ENCODE measurements around the gene RAP1GAP2. TPM values are rescaled to one million over a fixed set of nuclear protein-coding genes. Genes with fewer than 3 reads are reported as not detected.

RAP1GAP2 gene
- total RNA-seq, 1 donor from 2014 or later, result 46.8 TPM

DNA sequence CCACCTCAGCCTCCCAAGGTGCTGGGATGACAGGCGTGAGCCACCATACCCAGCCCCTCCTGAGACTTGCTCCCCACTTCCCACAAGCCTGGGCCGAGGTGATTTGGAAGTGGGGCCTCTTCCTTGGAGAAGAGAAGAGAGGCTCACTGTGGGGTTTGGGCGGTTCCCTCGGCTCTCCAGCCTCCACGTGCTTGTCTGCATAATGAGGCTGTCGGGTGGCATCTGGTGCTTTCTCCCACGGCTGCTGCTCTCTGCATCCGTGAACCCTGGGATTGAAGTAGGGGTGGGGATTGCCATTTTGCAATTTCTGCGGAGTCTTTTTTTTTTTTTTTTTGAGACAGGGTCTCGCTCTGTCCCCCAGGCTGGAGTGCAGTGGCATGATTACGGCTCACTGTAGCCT is 101.4 kb downstream of the RAP1GAP2 start:
- DNase-seq (no peak), ATAC-seq (ENCODE audit: poor library complexity) (no peak)
- intact Hi-C loops (cut with DNase I), result no loop called here

GRCh38 chr17:2898255-2898926 is 102.2 kb downstream of the RAP1GAP2 start:
- intact Hi-C loops (cut with DNase I), result no loop called here
- no peak for ATAC-seq (ENCODE audit: poor library complexity)
- no peak for DNase-seq

DNA sequence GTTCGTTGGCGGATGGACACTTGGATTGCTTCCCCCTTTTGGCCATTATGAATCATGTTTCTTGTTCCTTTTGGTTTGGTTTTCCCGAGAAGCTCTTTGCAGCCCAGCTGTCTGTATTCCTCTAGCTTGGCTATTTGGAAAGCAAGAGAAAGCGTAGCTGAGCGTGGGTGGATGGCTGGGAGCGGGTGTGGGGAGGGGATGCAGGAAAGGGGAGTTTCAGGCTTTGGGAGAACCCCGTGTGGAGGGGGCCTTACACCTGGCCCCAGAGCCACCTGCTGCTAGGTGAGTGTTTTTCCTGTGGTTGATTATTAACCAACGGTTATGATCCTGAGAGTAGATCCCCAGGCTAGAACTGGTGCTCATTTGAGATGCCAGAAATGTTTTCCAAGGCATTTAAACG is 103.7 kb downstream of the RAP1GAP2 start:
- no peak for ATAC-seq (ENCODE audit: poor library complexity)
- intact Hi-C loops (cut with DNase I), result loop anchor here (10.0 kb wide), 1 partner anchor 45 kb away; no protein-coding TSS in a partner anchor

GRCh38 chr17:2900842-2901241 is 104.6 kb downstream of the RAP1GAP2 start:
- intact Hi-C loops (cut with DNase I), result loop anchor here (10.0 kb wide), 1 partner anchor 46 kb away; no protein-coding TSS in a partner anchor

More for the DNA sequence above, 103.7 kb downstream of the RAP1GAP2 start:
- no peak for DNase-seq

DNA sequence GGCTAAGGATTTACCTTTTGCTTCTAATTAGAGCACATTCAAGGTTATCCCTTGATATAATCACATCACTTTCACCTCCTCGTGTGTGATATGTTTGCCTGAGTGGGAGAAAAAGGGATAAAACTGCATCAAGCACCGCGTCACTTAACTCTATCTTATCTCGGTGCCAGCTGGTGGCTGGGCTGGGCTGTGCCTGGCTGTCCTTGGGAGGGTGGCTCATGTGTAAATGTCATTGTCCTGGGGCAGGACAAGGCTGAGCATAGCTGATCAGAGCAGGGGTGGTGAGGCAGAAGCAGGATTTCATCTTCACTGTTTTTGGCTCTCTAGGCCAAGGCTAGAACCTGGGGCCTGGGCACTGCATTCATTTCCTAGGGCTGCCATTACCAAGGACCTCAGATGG is 105.3 kb downstream of the RAP1GAP2 start:
- intact Hi-C loops (cut with DNase I), result loop anchor here (10.0 kb wide), 1 partner anchor 47 kb away; no protein-coding TSS in a partner anchor
- peak; percentile 56 for DNase-seq
- peak; percentile 40 for ATAC-seq (ENCODE audit: poor library complexity)

More at GRCh38 chr17:2900842-2901241, 104.6 kb downstream of the RAP1GAP2 start:
- DNase-seq, result no peak
- no peak for ATAC-seq (ENCODE audit: poor library complexity)

DNA sequence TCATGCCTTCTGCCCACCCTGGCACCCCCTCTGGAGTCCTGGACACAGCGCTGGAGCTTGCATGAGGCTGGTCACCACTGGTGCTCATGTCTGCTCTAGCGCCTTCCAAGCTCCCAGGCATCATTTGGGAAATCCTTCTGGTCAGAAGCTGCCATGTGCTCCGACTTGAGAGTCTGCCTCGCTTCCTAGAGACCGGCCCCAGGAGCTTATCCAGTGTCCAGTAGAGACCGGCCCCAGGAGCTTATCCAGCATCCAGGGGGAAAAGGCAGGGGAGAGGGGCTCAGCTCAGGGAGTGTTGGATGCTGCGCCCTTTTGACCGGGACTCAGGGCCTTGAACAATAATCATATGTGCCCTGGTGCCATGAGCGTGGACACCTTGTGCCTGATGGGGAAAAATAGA is 106.3 kb downstream of the RAP1GAP2 start:
- ATAC-seq (ENCODE audit: poor library complexity) (no peak), DNase-seq (no peak)
- intact Hi-C loops (cut with DNase I), result loop anchor here (10.0 kb wide), 1 partner anchor 48 kb away; no protein-coding TSS in a partner anchor

DNA sequence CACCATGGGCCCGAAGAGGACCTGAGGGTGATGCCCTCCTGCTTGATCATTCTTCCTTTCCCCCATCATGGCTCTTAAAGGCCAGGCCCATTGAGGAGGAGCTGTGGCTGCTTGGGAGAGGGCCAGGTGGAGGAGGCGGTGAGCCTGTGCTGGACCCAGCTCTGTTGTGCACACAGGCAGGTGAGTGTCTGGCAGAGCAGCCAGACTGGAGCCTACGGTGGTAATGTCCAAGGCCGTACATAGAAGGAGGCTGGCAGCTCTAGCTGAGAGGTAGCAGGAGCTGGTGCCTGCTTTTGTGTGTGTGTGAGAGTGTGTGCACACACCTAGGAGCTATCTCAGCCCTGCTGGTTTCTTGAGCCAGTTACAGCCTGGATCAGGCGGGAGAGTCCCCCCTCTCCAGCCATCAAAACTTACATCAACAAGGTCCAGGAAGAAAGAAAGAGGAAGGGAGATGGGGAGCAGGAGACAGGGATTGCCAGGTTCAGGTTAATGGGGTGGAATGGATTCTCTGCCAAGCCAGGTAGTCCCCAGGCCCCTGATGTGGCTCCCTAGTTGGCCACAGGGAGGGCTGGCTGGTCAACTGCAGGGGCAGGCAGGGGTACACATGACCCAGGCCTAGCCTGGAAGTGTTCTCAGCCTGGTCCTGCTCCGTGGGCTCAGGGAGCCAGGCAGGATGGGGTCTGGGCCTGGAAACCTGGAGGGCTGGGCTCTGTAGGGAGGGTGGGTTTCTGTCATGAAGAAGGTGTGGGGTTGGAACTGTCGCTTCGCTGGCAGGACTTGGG is 107.1 kb downstream of the RAP1GAP2 start:
- DNase-seq (no peak), ATAC-seq (ENCODE audit: poor library complexity) (no peak)
- intact Hi-C loops (cut with DNase I), result loop anchor here (10.0 kb wide), 1 partner anchor 49 kb away; no protein-coding TSS in a partner anchor

GRCh38 chr17:2904135-2904534 is 107.9 kb downstream of the RAP1GAP2 start:
- DNase-seq, result peak; percentile 82
- peak; percentile 80 for ATAC-seq (ENCODE audit: poor library complexity)
- intact Hi-C loops (cut with DNase I), result loop anchor here (10.0 kb wide), 1 partner anchor 49 kb away; no protein-coding TSS in a partner anchor

DNA sequence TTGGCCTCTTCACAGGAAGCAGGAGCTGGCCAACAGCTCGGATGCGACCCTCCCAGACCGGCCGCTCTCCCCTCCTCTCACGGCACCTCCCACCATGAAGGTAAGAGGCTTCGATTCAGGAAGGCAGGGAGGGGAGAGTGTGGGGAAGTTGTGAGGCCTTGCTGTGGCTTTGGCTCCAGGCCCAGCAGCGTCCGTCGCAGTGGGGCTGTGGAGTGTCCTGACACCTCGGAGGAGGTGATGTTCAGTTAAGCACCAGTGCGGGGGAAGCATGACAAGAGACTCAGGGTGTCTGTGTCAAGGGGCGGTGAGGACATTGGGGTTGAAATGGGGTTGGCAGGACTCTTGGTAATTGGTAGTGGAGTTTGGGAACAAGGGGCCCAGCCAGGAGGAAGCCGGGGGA is 109.0 kb downstream of the RAP1GAP2 start:
- ATAC-seq (ENCODE audit: poor library complexity) (peak; percentile 75), DNase-seq (peak; percentile 83)
- intact Hi-C loops (cut with DNase I), result loop anchor here (10.0 kb wide), 1 partner anchor 50 kb away; no protein-coding TSS in a partner anchor

- DNase-seq, result no peak
- intact Hi-C loops (cut with DNase I), result loop anchor here (10.0 kb wide), 1 partner anchor 51 kb away; no protein-coding TSS in a partner anchor
- ATAC-seq (ENCODE audit: poor library complexity), result peak; percentile 18
Observed at GRCh38 chr17:2905696-2906501, 109.7 kb downstream of the RAP1GAP2 start.

- ATAC-seq (ENCODE audit: poor library complexity), result no peak
- intact Hi-C loops (cut with DNase I), result loop anchor here (10.0 kb wide), 1 partner anchor 52 kb away; no protein-coding TSS in a partner anchor
- DNase-seq, result no peak
Observed at GRCh38 chr17:2906901-2907300, 110.7 kb downstream of the RAP1GAP2 start.

- ATAC-seq (ENCODE audit: poor library complexity) (no peak), DNase-seq (no peak)
- intact Hi-C loops (cut with DNase I), result loop anchor here (10.0 kb wide), 1 partner anchor 55 kb away; no protein-coding TSS in a partner anchor
Observed at GRCh38 chr17:2909175-2909845, 113.1 kb downstream of the RAP1GAP2 start.

DNA sequence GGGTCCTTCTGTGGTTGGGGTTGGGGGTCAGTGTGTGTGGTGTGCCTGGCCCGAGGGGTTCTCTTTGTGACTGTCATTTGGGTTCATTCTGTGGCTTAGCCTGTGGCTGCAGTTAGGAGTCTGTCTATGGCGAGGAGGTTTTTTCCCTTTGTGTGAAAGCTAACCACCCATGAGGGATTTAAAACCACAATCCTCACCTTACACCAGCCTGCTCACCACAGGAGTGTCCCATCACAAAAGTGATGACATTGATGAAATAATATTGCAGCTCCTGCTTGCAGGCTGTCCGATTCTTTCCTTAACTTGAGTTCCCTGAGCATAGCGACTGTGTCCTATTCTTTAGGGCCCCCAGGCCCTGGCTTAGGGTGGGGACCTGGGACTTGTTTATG is 113.6 kb downstream of the RAP1GAP2 start:
- ATAC-seq (ENCODE audit: poor library complexity), result no peak
- DNase-seq, result no peak
- intact Hi-C loops (cut with DNase I), result loop anchor here (10.0 kb wide), 1 partner anchor 55 kb away; no protein-coding TSS in a partner anchor

DNA sequence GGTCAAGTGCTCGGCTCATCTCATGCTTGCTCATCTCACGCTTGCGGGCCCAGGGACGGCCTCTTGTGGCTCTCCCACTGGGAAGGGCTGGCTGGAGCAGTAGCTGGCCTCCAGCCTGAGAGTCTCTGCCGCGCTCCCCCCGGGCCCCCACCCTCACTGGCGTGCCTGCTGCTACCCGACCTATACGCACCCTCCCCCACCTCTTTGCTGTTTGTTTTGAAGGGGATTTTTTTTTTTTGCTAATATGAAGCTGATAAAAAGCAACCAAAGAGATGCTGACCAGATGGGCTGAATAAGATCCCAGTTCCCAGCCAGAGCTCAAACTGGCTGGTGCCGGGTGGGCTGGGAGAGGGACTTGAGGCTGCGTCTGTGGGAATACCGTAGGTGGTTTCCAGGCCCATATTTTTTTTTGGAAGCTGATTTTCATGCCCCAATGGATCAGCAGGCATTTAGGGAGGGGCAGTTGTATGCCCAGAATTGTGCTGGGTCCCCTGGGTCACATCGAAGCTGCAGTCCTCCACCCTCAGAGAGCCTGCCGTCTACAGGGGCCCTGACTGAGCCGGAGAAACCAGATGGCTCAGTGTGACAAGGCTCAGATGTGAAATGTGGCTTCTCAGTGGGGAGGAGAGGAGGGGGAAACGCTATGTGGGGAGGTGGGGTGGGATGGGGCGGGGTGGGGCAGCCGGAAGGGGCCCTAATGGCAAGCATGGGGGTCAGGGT is 115.0 kb downstream of the RAP1GAP2 start:
- intact Hi-C loops (cut with DNase I), result no loop called here
- DNase-seq, result no peak
- ATAC-seq (ENCODE audit: poor library complexity), result peak; percentile 42

- no peak for DNase-seq
- intact Hi-C loops (cut with DNase I), result no loop called here
- ATAC-seq (ENCODE audit: poor library complexity), result peak; percentile 63
Observed at GRCh38 chr17:2911755-2912111, 115.5 kb downstream of the RAP1GAP2 start.

DNA sequence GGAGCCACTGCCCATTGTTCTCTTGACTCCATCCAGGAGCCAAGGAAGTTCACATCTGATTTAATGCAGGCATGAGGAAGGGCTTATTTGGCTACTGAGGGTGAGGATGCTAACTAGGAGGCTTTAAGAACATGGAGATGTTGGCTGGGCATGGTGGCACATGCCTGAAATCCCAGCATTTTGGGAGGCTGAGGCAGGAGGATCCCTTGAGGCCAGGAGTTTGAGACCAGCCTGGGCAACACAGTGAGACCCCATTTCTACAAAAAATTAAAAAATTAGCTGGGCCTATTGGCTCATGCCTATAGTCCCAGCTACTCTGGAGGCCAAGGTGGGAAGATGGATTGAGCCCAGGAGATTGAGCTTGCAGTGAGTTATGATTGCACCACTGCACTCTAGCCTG is 116.5 kb downstream of the RAP1GAP2 start:
- intact Hi-C loops (cut with DNase I), result no loop called here
- no peak for DNase-seq
- no peak for ATAC-seq (ENCODE audit: poor library complexity)

GRCh38 chr17:2916461-2916860 is 120.2 kb downstream of the RAP1GAP2 start:
- intact Hi-C loops (cut with DNase I), result no loop called here
- DNase-seq, result no peak
- ATAC-seq (ENCODE audit: poor library complexity), result peak; percentile 36

Measured in Right ventricle myocardium superior (tissue), 1 donor.